Activated CD4-positive, CD25-positive, alpha-beta regulatory T cell (primary cell): Measurements from ENCODE around the gene MAML1.

Source experiments
- DNase-seq, 4 experiments: peaks; one replicate each; lab custom pipeline; 2025; lab: John Stamatoyannopoulos, UW

The MAML1 gene

DNA sequence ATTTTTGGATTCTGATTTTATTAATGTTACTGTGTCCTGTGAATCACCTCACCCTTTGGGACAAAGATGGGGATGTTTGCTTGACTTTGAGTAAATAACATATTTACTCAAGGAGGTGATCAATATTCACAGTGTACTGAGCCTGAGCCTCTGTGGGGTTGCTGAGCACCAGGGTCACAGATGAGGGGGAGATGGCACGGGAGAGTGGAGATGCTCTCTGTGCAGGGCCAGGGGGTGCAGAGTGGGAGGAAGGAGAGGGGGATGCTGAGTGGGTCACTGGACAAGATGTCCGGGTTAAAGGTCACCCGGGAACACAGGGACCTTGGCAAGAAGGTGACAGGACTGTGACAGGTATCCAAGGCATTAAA lies 92.1 kb downstream of the MAML1 start:
- no peak for DNase-seq

DNA sequence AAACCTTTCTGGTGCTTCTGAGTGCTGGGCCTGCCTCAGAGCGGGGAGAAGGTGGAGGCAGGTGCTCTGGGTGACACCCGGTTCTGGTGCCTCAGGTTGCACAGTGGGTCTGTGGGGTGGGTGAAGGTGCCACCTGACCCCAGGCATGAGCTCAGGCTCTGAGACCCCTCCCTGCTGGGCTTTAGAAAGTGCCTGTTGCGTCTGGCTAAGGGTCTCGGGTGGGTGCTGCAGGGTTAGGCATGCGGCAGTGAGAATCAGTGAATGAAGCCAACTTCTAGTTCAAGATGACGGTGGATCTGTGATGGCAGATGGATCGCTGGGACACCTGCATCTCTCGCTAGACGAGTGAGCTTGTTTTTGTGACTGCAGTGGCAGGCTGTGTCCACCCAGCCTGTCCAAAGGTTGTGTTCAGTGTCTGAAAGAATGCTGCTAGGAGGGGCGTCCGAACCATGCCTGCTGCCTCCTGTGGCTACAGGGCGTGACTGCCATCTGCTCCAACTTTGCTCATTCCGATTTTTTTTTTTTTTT lies 93.1 kb downstream of the MAML1 start:
- no peak for DNase-seq
